GM18508 (cell line): ENCODE measurements around the gene DDX56.

Experiments
- ATAC-seq: cut with Tn5 transposase; IDR thresholded peaks from one replicate; pipeline ENCODE4 v1.9.1; 2021; ENCODE audit warnings: moderate number of reproducible peaks; ENCODE audit not compliant: insufficient read depth, unreplicated experiment

The DDX56 gene

GRCh38 chr7:44538093-44538797 lies 35.5 kb downstream of the DDX56 start:
- no peak for ATAC-seq

- ATAC-seq, result no peak
Measured at GRCh38 chr7:44537442-44537841, 36.3 kb downstream of the DDX56 start.

GRCh38 chr7:44536090-44536489 lies 37.6 kb downstream of the DDX56 start:
- no peak for ATAC-seq

- no peak for ATAC-seq
Measured at GRCh38 chr7:44535348-44536064, 38.2 kb downstream of the DDX56 start.

GRCh38 chr7:44534501-44534900 lies 39.2 kb downstream of the DDX56 start:
- ATAC-seq, result no peak

- ATAC-seq, result no peak
Measured at GRCh38 chr7:44534087-44534486, 39.6 kb downstream of the DDX56 start.

GRCh38 chr7:44533301-44534055 lies 40.2 kb downstream of the DDX56 start:
- no peak for ATAC-seq

GRCh38 chr7:44531421-44532380 lies 42.0 kb downstream of the DDX56 start:
- ATAC-seq, result no peak

GRCh38 chr7:44530990-44531389 lies 42.7 kb downstream of the DDX56 start:
- no peak for ATAC-seq

- no peak for ATAC-seq
Measured at GRCh38 chr7:44524811-44525388, 48.8 kb downstream of the DDX56 start.

- no peak for ATAC-seq
Measured at GRCh38 chr7:44522315-44522714, 51.4 kb downstream of the DDX56 start.

GRCh38 chr7:44521347-44522095 lies 52.2 kb downstream of the DDX56 start:
- ATAC-seq, result no peak

- no peak for ATAC-seq
Measured at GRCh38 chr7:44520574-44520973, 53.1 kb downstream of the DDX56 start.

GRCh38 chr7:44519546-44519945 lies 54.2 kb downstream of the DDX56 start:
- ATAC-seq, result no peak

- no peak for ATAC-seq
Measured at GRCh38 chr7:44518761-44519160, 54.9 kb downstream of the DDX56 start.

- ATAC-seq, result no peak
Measured at GRCh38 chr7:44517175-44517574, 56.5 kb downstream of the DDX56 start.
